H1 (cell line): ENCODE data around the gene HOGA1. TPM values are rescaled to one million over a fixed set of nuclear protein-coding genes. Genes with fewer than 3 reads are reported as not detected.

Source experiments
- CBX8 ChIP-seq: fragments of 300-800, 300-1000 bp; sonication (generic); IDR thresholded peaks from 2 replicates; pipeline ENCODE4 v1.7.1; 2016; ENCODE audit warnings: low read depth, low read length, borderline replicate concordance
- CEBPB ChIP-seq: IDR thresholded peaks from 2 replicates; pipeline ENCODE4 v1.6.1; 2012; ENCODE audit warnings: low read depth, low read length
- CHD7 ChIP-seq: fragments of 300-600 bp; sonication (generic); IDR thresholded peaks from 2 replicates; pipeline ENCODE4 v1.7.1; 2012; ENCODE audit warnings: low read length, moderate library complexity, mild to moderate bottlenecking, inconsistent platforms; ENCODE audit not compliant: insufficient replicate concordance
- FOSL1 ChIP-seq: IDR thresholded peaks from 2 replicates; pipeline ENCODE4 v1.6.1; 2011; ENCODE audit warnings: mild to moderate bottlenecking, low read depth, low read length, moderate library complexity; ENCODE audit not compliant: insufficient read depth
- KDM5A ChIP-seq: fragments of 200-600 bp; IDR thresholded peaks from 2 replicates; pipeline ENCODE4 v1.7.1; 2012; ENCODE audit warnings: mild to moderate bottlenecking, low read length, inconsistent platforms, mixed read lengths
- MAFK ChIP-seq: IDR thresholded peaks from 2 replicates; pipeline ENCODE4 v1.6.1; 2012; ENCODE audit warnings: low read depth, mild to moderate bottlenecking, improper control_type of control experiment, low read length
- RNF2 ChIP-seq: fragments of 200-900, 300-1000 bp; sonication (generic); IDR thresholded peaks from 2 replicates; pipeline ENCODE4 v1.7.1; 2016; ENCODE audit warnings: borderline replicate concordance, low read depth, mild to moderate bottlenecking, antibody characterized with exemption, low read length; ENCODE audit not compliant: poor library complexity, severe bottlenecking; ENCODE audit errors: missing control alignments
- SP1 ChIP-seq: IDR thresholded peaks from 2 replicates; pipeline ENCODE4 v1.6.1; 2011; ENCODE audit warnings: low read depth, low read length
- TBP ChIP-seq: IDR thresholded peaks from 2 replicates; pipeline ENCODE4 v1.6.1; 2011; ENCODE audit warnings: low read depth, low read length, improper control_type of control experiment
- polyA plus RNA-seq, 7 experiments: library from polyadenylated mRNA; depleted of rRNA in 3 of 7; stranded (reverse) in 5 of 7; unstranded in 2 of 7; fragments of >200 nt in 5 of 7; fragments of 200-250 nt in 2 of 7; gene quantifications; 1 replicate in 5 of 7; 2 replicates in 1 of 7; 4 replicates in 1 of 7; pipeline versions ENCODE4 v1.2.1 to v1.2.3, GENCODE V29; 2011 to 2013; ENCODE audit warnings: missing spikeins in 2 of 7, mixed read lengths in 2 of 7
- total RNA-seq: library from RNA; stranded (reverse); fragmentation: NEBNext Ultra II Directional; extraction: Animal tissue kit (Norgen Biotek cat#: 25700); gene quantifications from 2 replicates; pipeline ENCODE4 v1.2.1, GENCODE V29; 2021

The HOGA1 gene
- total and polyA plus RNA-seq, 2 of the 8 experiments (the other 6 are each of a cell fraction or from before 2014, with no cell fraction given), result 0.28 to 1.00 TPM

DNA sequence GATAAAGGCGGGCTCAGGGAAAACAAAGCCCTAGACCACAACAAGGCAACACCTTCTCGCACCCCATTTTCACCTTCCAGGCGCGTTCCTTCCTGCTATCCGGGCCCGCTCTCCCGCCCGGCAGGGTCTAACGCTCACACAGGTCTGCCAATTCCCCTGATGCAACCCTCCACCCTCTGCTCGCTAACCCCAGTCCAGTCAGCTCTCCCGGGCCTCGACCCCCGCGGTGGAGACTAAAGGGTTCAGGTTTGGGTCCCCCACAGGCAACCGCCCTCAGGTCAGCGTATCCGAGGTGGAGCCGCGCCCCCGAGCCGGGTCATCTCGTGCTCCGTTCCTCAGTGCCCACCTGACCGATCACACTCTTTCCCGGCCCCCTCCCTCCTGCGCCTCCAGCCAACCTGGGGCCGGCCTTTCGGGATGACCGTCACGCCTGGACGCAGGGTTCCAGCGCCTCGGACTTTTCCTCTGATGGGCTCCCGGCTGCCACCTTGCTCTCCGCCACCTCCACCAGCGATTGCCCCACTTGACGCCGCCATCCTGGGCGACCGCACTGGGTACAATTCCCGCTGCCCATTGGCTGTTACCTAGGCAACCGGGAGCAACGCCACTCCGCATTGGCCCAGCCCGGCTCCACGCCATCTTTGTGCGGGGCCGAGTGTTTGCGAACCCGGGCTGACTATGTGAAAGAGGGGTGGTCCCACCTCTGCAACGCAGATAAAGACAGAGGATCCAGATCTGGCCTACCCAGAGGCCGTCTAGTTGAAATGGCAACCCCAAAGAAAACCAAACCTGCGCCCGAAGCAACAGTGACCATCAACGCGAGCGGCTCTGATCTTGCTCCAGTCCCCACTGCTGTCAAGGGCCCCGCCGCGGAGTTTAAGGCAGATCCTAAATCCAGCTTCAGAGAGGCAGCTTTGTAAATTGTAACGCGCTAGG, 49.0 kb downstream of the HOGA1 start, which contains the start of gene MORN4 (continued):
- no peak for TF ChIP-seq RNF2
- TF ChIP-seq CBX8, result no peak
- peak; percentile 96 for TF ChIP-seq SP1
- TF ChIP-seq KDM5A, result peak; percentile 69; the same call in 1 of the 2 replicates
- TF ChIP-seq CHD7, result no peak
- TF ChIP-seq TBP, result peak; percentile 60
- peak; percentile 56; the same call in 1 of the 2 replicates for TF ChIP-seq CEBPB
- TF ChIP-seq MAFK, result no peak
- TF ChIP-seq FOSL1, result no peak
